H1 (cell line): ENCODE data around the gene MAP4K4.

Experiments used
- CBX5 ChIP-seq: fragments of 300-800, 300-1000 bp; sonication (generic); IDR thresholded peaks from 2 replicates; pipeline ENCODE4 v1.7.1; 2016; ENCODE audit warnings: antibody characterized with exemption, low read length, low read depth
- CREB1 ChIP-seq: IDR thresholded peaks from 2 replicates; pipeline ENCODE4 v1.6.1; 2012; ENCODE audit warnings: inconsistent platforms
- FOSL1 ChIP-seq: IDR thresholded peaks from 2 replicates; pipeline ENCODE4 v1.6.1; 2011; ENCODE audit warnings: mild to moderate bottlenecking, low read depth, low read length, moderate library complexity; ENCODE audit not compliant: insufficient read depth
- GABPA ChIP-seq: IDR thresholded peaks from 2 replicates; pipeline ENCODE4 v1.6.1; 2011; ENCODE audit warnings: mild to moderate bottlenecking, low read length, moderate library complexity, borderline replicate concordance; ENCODE audit not compliant: insufficient read depth
- NRF1 ChIP-seq: IDR thresholded peaks from 2 replicates; pipeline ENCODE4 v1.6.1; 2011; ENCODE audit warnings: mild to moderate bottlenecking, low read depth, low read length, improper control_type of control experiment
- PHF8 ChIP-seq: fragments of 200-600 bp; sonication (generic); conservative IDR thresholded peaks from 2 replicates; pipeline ENCODE4 v1.7.1; 2012; ENCODE audit warnings: low read depth, mild to moderate bottlenecking, inconsistent platforms, low read length, moderate library complexity
- POLR2A ChIP-seq, 2 experiments: IDR thresholded peaks; 1 replicate in 1 of 2; 2 replicates in 1 of 2; pipeline ENCODE4 v1.6.1; 2011; ENCODE audit warnings: low read depth in 2 of 2, low read length in 2 of 2, mild to moderate bottlenecking in 2 of 2; ENCODE audit errors: control extremely low read depth in 1 of 2
- POLR2AphosphoS5 ChIP-seq: IDR thresholded peaks from 2 replicates; pipeline ENCODE4 v1.6.1; 2011; ENCODE audit warnings: low read depth, low read length
- SP2 ChIP-seq: IDR thresholded peaks from 2 replicates; pipeline ENCODE4 v1.6.1; 2012; ENCODE audit warnings: mild to moderate bottlenecking, low read length, inconsistent platforms
- TAF1 ChIP-seq: IDR thresholded peaks from 2 replicates; pipeline ENCODE4 v1.6.1; 2011; ENCODE audit warnings: mild to moderate bottlenecking, low read depth, low read length
- TEAD4 ChIP-seq: IDR thresholded peaks from 2 replicates; pipeline ENCODE4 v1.6.1; 2012; ENCODE audit warnings: low read depth, low read length, inconsistent platforms, mixed read lengths
- ZNF274 ChIP-seq: IDR thresholded peaks from 2 replicates; pipeline ENCODE4 v1.7.0; 2012; ENCODE audit warnings: low read length, borderline replicate concordance; ENCODE audit errors: extremely low read depth
- TF ChIP-seq, protein P1 (sequence below), 3 experiments: IDR thresholded peaks; 1 replicate in 2 of 3; 2 replicates in 1 of 3; pipeline versions ENCODE4 v1.5.1 to v1.6.1; 2011; ENCODE audit warnings: low read length in 3 of 3, mild to moderate bottlenecking in 3 of 3, inconsistent platforms in 2 of 3, low read depth in 1 of 3, moderate library complexity in 1 of 3; ENCODE audit not compliant: insufficient read depth in 1 of 3; ENCODE audit errors: control extremely low read depth in 1 of 3

GRCh38 chr2:101843048-101843447, 145.5 kb downstream of the MAP4K4 start:
- TF ChIP-seq POLR2A (IDR thresholded peaks at IDR 0.05; ENCODE audit: control extremely low read depth in 1 of 2, low read depth in 2 of 2, low read length in 2 of 2) (no peak), CREB1 (no peak), ZNF274 (no peak), TAF1 (no peak), PHF8 (no peak), TEAD4 (no peak), POLR2AphosphoS5 (no peak), NRF1 (no peak), SP2 (no peak), FOSL1 (no peak), GABPA (no peak), CBX5 (no peak)
- TF ChIP-seq, protein P1, sequence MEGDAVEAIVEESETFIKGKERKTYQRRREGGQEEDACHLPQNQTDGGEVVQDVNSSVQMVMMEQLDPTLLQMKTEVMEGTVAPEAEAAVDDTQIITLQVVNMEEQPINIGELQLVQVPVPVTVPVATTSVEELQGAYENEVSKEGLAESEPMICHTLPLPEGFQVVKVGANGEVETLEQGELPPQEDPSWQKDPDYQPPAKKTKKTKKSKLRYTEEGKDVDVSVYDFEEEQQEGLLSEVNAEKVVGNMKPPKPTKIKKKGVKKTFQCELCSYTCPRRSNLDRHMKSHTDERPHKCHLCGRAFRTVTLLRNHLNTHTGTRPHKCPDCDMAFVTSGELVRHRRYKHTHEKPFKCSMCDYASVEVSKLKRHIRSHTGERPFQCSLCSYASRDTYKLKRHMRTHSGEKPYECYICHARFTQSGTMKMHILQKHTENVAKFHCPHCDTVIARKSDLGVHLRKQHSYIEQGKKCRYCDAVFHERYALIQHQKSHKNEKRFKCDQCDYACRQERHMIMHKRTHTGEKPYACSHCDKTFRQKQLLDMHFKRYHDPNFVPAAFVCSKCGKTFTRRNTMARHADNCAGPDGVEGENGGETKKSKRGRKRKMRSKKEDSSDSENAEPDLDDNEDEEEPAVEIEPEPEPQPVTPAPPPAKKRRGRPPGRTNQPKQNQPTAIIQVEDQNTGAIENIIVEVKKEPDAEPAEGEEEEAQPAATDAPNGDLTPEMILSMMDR (IDR thresholded peaks at IDR 0.05; ENCODE audit: control extremely low read depth in 1 of 3, insufficient read depth in 1 of 3, low read depth in 1 of 3, low read length in 3 of 3) = no peak
